RWPE1 (cell line): Measurements from ENCODE around the gene SKA1.
"Not testable (repeated sequence)": the region's sequence is repeated elsewhere in the genome, so short reads cannot be mapped to it uniquely, and the experiment has no call there.

Source experiments
- CTCF ChIA-PET: fragments of 350-600 bp; sonication (Branson Sonifier 250); formaldehyde crosslinking; extraction: SDS; loops from one replicate; lab custom pipeline; 2021; lab: Yijun Ruan, JAX
- POLR2A ChIA-PET: fragments of 400-600 bp; formaldehyde crosslinking; extraction: SDS; loops from one replicate; lab custom pipeline; 2020; ENCODE audit warnings: antibody characterized with exemption; ENCODE audit not compliant: low non-redundant PET; lab: Yijun Ruan, JAX
- DNase-seq: peaks from one replicate; pipeline ENCODE4 v3.0.0; 2012; ENCODE audit warnings: low spot score
- H3K27ac ChIP-seq: fragments of 450-650 bp; 2 replicates; pipeline ENCODE4 v1.5.1; 2017
- CTCF ChIP-seq: fragments of 450-650 bp; conservative IDR thresholded peaks from 2 replicates; pipeline ENCODE4 v1.5.1; 2017; ENCODE audit warnings: low read depth, mild to moderate bottlenecking

The SKA1 gene

GRCh38 chr18:50405582-50406271, 30.9 kb downstream of the SKA1 start:
- TF ChIP-seq CTCF: no peak
- ChIA-PET POLR2A (no interaction called here), CTCF (interaction anchor here (1.1 kb wide), 1 partner anchor 23 kb away, joined by 5 read pairs; no protein-coding TSS in a partner anchor)
- no peak for DNase-seq
- H3K27ac ChIP-seq: no peak overlapping the region

GRCh38 chr18:50409236-50409635, 34.4 kb downstream of the SKA1 start:
- POLR2A ChIA-PET: no interaction called here
- TF ChIP-seq CTCF: no peak
- no peak for DNase-seq
- CTCF ChIA-PET: no interaction called here
- no peak overlapping the region for H3K27ac ChIP-seq

- no peak for DNase-seq
- POLR2A ChIA-PET: no interaction called here
- CTCF ChIA-PET: interaction anchor here (0.7 kb wide), 1 partner anchor 16 kb away, joined by 4 read pairs; no protein-coding TSS in a partner anchor
- H3K27ac ChIP-seq: no peak overlapping the region
- no peak for TF ChIP-seq CTCF
These were observed 35.2 kb downstream of the SKA1 start for GRCh38 chr18:50410008-50410407.

- no peak overlapping the region for H3K27ac ChIP-seq
- POLR2A ChIA-PET: no interaction called here
- DNase-seq: peak; percentile 13
- TF ChIP-seq CTCF: no peak
- CTCF ChIA-PET: interaction anchor here (1.2 kb wide), 1 partner anchor 19 kb away, joined by 3 read pairs; no protein-coding TSS in a partner anchor
These were observed 36.0 kb downstream of the SKA1 start for GRCh38 chr18:50410894-50411293.

GRCh38 chr18:50416832-50417231, 42.0 kb downstream of the SKA1 start:
- DNase-seq, CTCF ChIA-PET, H3K27ac ChIP-seq: not testable (repeated sequence)
- POLR2A ChIA-PET: interaction anchor here (0.7 kb wide), 1 partner anchor 14 kb away, joined by 4 read pairs; no protein-coding TSS in a partner anchor

- DNase-seq, H3K27ac ChIP-seq, CTCF ChIA-PET: not testable (repeated sequence)
- POLR2A ChIA-PET: interaction anchor here (0.7 kb wide), 1 partner anchor 13 kb away, joined by 4 read pairs; no protein-coding TSS in a partner anchor
These were observed 42.9 kb downstream of the SKA1 start for GRCh38 chr18:50417705-50418104.

GRCh38 chr18:50418650-50419049, 43.8 kb downstream of the SKA1 start:
- no peak for DNase-seq
- ChIA-PET POLR2A (no interaction called here), CTCF (no interaction called here)
- no peak for TF ChIP-seq CTCF
- H3K27ac ChIP-seq: no peak overlapping the region
